Measurements from ENCODE around the gene ODF2.
A peak's percentile ranks its signal among the peaks of the same experiment; 100 is the strongest.
"Not testable (repeated sequence)": the region's sequence is repeated elsewhere in the genome, so short reads cannot be mapped to it uniquely, and the experiment has no call there.

Gene ODF2

GRCh38 chr9:128482186-128482585, 26.4 kb downstream of the ODF2 start:
- no peak for DNase-seq (ENCODE audit: low read depth in 2 of 2)

- no peak for DNase-seq (ENCODE audit: low read depth in 2 of 2)
Measured at GRCh38 chr9:128484686-128485413, 29.0 kb downstream of the ODF2 start.

- no peak for DNase-seq (ENCODE audit: low read depth in 2 of 2)
Measured at GRCh38 chr9:128485414-128485855, 29.6 kb downstream of the ODF2 start.

- no peak for DNase-seq (ENCODE audit: low read depth in 2 of 2)
Measured at GRCh38 chr9:128486201-128486600, 30.4 kb downstream of the ODF2 start.

- DNase-seq (ENCODE audit: low read depth in 2 of 2) = no peak
Measured at GRCh38 chr9:128493424-128493823, 37.6 kb downstream of the ODF2 start.

- no peak for DNase-seq (ENCODE audit: low read depth in 2 of 2)
Measured at GRCh38 chr9:128494108-128494745, 38.4 kb downstream of the ODF2 start.

GRCh38 chr9:128494746-128495129, 38.9 kb downstream of the ODF2 start:
- DNase-seq (ENCODE audit: low read depth in 2 of 2) = no peak

- DNase-seq (ENCODE audit: low read depth in 2 of 2) = no peak
Measured at GRCh38 chr9:128495296-128495695, 39.5 kb downstream of the ODF2 start.

- DNase-seq (ENCODE audit: low read depth in 2 of 2) = no peak
Measured at GRCh38 chr9:128495804-128496417, 40.1 kb downstream of the ODF2 start.

DNA sequence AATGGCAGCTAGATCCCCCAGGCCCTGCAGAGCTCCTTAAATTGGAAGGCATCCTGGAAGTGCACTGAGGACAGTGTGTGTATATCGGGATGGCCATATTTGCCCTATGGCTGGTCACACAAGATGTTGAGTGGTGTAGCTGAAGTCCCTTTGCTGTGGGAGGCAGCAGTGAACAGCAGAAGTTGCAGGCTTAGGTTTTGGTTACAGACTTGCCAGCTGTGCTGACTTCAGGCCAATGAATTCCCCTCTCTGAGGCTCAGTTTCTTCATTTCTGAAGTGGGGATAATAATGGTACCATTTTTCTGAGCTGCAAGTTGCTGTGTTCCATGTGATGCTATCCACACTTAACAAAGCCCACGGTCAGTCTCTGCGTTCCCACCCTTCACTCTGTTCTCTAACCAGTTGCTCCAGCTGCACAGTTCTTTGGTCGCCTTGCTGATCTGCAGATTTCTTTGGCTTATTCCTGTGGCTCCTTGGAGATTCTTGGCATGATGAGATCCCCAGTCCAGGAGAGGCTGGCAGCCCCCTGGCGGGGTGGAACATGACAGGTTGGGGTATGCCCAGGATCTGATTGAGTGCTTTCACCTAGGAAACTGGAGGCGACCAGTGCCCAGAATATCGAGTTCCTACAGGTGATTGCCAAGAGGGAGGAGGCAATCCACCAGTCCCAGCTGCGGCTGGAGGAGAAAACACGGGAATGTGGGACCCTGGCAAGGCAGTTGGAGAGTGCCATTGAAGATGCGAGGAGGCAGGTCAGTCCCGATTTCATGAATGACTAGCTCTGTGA, 42.2 kb downstream of the ODF2 start:
- no peak for DNase-seq (ENCODE audit: low read depth in 2 of 2)

GRCh38 chr9:128498911-128499310, 43.1 kb downstream of the ODF2 start:
- no peak for DNase-seq (ENCODE audit: low read depth in 2 of 2)

DNA sequence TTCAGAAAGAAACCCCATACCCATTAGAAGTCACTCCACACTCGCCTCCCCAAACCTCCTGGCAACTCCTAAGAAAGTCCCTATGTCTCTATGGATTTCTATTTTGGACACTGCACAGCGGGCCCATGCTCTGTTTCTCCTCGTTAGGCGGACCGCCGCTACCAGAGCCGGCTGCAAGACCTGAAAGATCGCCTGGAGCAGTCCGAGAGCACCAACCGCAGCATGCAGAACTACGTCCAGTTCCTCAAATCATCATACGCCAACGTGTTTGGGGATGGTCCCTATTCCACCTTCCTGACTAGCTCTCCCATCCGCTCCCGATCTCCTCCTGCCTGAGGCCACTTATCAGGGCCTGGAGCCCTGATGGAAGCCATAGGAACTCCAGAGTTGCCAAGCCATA, 44.1 kb downstream of the ODF2 start:
- no peak for DNase-seq (ENCODE audit: low read depth in 2 of 2)

- DNase-seq (ENCODE audit: low read depth in 2 of 2) = not testable (repeated sequence)
Measured at GRCh38 chr9:128503415-128503825, 47.6 kb downstream of the ODF2 start.

- DNase-seq (ENCODE audit: low read depth in 2 of 2) = no peak
Measured at GRCh38 chr9:128503870-128504269, 48.1 kb downstream of the ODF2 start.

DNA sequence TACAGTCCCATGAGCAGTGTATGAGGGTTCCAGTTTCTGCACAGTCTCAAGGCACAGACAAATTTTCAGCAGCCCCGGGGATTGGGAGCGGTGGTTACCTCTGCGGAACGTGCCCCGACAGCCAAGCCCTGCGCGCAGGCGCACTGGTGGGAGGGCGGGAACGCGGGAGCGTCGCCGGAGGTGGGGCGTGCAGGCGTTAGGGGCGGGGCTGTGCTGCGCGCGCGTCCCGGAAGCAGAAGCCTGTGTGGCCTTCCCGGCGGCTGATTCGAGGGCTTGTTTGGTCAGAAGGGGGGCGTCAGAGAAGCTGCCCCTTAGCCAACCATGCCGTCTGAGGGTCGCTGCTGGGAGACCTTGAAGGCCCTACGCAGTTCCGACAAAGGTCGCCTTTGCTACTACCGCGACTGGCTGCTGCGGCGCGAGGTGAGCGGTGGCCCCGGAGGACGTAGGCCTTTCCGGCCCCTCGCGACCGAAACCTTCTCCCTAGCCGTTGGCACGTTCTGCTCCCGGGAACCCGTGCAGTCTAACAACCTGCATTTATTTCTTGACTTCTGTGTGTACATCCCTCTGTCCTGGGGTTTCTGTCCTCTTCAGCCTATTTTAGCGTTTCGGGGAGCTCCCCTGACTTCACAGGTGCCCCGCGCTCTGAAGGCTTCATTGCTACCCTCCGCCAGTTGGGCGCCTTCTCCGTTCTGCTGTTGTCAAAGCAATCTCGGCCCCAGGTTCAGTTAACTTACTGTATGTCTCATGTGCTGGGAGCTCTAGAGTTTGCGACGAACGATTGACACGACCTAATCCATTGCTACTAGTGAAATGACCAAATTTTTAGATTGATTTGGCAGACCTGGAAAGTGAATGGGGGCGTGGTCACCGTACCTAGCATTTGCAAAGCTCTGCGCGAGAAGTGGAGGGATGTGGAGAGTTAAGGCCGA, 48.9 kb downstream of the ODF2 start, which contains the start of gene GLE1:
Gene GLE1, plus strand, starts transcription at position 235 of the 929 bp plus-strand sequence. Its CDS starts 87 bp downstream, at position 322.
- DNase-seq (ENCODE audit: low read depth in 2 of 2) = peak; percentile 90 to 95

DNA sequence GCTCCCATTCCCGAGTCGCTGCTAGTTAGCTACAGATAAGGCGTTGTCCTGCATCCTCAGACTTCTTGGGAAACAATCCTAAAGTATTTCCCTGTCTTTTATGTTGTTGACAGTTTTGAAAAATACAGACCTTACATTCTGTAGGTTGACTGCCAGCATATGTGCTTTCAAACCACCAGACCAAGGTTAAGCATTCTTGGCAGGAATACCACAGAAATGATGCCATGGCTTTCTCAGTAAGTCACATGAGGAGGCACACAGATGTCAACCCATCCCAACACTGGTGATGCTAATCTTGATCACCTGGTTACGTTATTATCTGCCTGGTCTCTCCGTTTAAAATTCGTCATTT, 49.6 kb downstream of the ODF2 start:
- no peak for DNase-seq (ENCODE audit: low read depth in 2 of 2)

DNA sequence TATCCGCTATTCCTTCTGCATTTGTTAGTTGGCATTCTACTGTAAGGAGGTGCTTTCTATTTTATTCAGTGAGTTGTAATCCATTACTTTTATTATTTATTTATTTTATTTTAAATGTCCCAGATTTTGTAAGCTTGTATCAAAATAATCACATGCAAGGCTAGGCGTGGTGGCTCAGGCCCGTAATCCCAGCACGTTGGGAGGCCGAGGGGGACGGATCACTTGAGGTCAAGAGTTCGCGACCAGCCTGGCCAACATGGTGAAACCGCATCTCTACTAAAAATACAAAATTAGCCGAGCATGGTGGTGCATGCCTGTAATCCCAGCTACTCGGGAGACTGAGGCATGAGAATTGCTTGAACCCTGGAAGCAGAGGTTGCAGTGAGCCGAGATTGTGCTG, 50.1 kb downstream of the ODF2 start:
- DNase-seq (ENCODE audit: low read depth in 2 of 2) = not testable (repeated sequence)

DNA sequence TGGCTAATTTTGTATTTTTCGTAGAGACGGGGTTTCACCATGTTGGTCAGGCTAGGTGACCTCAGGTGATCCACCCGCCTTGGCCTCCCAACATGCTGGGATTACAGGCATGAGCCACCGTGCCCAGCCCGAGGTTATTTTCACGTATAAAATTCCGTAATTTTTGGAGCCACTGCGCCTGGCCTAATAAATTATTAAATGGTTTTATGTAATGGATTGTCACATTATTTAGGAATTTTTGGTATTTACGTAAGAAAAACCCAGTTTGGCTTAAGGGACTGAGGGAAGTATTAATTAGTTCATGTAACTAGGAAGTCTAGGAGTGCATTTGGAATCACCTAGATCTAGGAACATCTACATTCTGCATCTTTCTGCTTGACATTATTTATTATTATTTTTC, 57.0 kb downstream of the ODF2 start:
- DNase-seq (ENCODE audit: low read depth in 2 of 2) = no peak

GRCh38 chr9:128521956-128522355, 66.2 kb downstream of the ODF2 start:
- no peak for DNase-seq (ENCODE audit: low read depth in 2 of 2)

DNA sequence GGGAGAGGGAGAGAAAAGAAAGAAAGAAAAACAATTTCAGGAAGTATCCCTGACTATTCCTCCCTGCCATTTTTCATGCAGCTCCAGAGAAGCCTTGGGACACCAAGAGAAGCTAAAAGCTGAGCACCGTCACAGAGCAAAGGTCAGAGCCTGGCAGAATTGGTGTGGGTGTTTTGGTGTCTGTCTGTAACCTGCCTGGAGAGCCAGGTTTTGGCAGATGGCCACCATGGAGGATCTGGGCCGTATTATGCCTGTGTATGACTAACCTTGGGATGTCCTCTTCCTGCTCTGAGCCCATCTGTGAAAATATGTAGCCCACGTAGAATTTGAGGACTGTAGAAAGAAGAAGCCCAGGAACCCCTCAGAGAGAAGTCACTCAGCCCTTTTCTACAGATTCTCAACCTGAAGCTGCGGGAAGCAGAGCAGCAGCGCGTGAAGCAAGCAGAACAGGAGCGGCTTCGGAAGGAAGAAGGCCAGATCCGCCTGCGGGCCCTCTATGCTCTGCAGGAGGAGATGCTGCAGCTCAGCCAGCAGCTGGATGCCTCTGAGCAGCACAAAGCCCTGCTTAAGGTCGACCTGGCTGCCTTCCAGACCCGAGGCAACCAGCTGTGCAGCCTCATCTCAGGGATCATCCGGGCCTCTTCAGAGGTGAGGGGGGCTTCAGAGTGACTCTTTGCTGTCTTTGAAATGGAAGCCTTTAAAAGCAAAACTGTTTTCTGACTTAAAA, 67.6 kb downstream of the ODF2 start:
- no peak for DNase-seq (ENCODE audit: low read depth in 2 of 2)

Measured in stimulated activated CD4-positive, alpha-beta T cell treated with anti-CD3 and anti-CD28 coated beads, Interleukin-15, amount 100 ng/mL, for 48 hours (primary cell).